T47D (cell line): ENCODE results near the gene KCNIP2.

Source experiments
- DNase-seq, 2 experiments: peaks; one replicate each; pipeline versions ENCODE4 v3.0.0 to v3.0.0-alpha.2; 2011 to 2012; ENCODE audit warnings: low read depth in 1 of 2, low spot score in 1 of 2
- JUND ChIP-seq: IDR thresholded peaks from 2 replicates; pipeline ENCODE4 v1.6.1; 2012; ENCODE audit warnings: low read depth
- in situ Hi-C: cut with HindIII; loops from 2 replicates; pipeline ENCODE4 v1.10.0; 2016; ENCODE audit warnings: low sequenced_read_pairs, low pct_unique_long_range_greater_than_20kb

The KCNIP2 gene

DNA sequence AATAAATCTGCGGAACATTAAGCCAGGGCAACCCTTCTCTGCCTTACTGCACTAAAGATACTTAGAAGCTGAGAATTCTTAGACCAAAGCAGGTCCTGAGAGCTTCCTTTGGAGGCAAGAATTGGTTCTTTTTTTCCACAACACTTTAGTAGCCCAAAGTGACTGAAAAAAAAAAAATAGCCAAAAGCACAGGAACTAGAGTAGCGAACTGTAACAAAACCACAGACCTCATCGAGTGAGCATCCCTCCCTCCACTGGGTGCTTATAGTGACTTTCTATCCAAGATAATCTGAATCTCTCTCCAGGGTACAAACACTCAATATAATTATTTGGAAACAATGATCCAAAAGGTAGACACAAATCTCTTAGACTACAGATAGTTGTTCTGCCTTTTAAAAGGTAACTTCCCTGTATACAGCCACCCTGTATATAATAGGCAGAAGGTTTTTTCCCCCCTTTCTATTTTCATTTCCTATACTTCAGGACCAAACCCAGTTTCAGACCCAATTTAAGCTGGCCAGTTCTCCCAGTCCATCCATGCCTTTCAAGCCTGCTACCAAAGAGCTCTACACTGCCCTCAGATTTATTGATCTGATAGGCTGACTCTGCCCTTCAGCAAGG is 31.6 kb upstream of the KCNIP2 start:
- no peak for TF ChIP-seq JUND
- no peak for DNase-seq
- in situ Hi-C loops: no loop called here

DNA sequence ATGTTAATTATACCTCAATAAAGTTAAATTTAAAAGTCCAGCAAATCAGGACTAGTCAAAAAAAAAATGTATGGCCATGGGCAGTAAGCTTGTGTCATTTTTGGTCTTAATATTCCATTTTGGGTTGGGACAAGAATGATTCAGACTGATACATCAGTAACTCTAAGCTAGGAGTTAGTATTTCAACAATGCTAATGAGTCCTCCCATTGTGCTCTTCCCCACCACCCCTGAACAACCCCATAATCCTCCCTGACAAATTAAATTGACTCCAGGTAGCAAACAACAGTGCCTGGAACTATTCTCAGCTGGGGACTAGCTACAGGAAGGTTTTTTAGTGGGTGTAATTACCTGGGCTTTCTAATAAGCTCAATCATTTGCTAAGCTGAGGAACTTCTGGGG is 30.7 kb upstream of the KCNIP2 start:
- no peak for TF ChIP-seq JUND
- DNase-seq: no peak
- in situ Hi-C loops: no loop called here

DNA sequence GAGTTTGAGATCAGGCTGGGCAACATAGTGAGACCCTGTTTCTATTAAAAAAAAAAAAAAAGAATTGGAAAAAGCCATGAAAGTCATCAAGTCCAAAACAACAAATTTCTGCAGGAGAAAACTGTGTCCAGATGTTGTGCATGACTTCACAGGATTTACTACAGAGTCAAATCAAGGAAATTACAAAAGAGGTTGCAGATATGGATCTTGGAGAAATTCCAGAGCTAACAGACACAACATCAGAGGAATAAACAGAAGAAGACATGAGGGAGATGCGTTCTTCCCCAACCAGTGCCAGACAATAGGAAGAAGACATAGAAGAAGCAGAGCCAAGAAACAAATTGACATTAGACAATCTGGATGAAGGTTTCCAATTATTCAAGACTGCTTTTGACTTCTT is 24.3 kb upstream of the KCNIP2 start:
- in situ Hi-C loops: no loop called here
- peak in 1 of 2 experiments; percentile 52 for DNase-seq
- TF ChIP-seq JUND: no peak

DNA sequence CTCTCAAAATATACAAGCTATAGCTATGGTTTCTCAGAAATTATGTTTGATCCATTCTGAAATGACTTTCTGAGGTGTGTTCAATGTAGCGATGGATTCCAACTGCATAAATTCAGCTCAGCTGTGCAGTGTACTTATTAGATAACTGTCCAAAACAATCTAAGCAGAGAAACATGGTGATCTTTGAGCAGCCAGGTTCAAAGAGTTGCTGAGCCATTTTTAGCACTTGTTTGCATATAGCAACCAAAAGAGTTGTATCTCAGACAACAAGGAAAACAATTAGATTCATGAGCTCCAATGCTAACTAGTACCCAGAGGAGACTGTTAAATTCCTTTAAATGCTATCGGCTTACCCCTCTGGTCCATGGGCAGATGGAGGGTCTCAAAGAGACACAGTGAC is 15.9 kb upstream of the KCNIP2 start:
- no peak for TF ChIP-seq JUND
- DNase-seq: no peak

DNA sequence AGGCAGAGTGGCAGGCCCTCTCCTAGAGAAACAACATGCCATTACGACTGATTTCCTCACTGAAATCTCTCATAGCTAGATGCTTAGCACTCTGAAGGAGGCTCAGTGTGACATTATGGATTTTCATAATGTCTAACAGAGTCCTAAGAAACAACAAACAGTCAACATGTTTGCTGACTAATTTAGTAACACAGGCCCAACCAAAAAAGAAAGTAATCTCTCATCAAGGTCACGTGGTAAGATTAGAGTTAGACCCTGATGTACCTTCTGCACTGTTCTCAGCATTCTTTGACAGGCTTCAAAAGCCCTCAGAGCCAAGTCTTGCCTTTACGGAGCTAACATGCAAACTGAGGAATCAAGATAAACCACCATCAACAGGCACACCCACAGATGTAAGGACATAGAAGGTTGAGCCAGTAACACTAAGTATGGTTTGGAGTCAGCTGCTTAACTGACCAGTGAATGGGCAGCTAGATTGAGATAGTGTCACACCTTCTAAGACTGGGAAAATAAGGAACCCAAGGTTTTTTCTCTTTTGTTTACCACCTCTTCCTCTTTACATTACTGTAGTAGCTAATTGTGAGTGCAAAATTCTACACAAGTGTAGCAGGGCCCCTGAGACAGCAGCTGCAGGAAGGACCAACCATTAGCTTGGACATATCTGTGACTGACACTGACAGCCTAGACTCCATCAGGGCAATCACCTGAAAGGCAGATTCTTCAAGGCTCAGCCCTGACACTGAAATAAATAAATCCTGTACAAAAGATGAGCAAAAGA is 15.3 kb upstream of the KCNIP2 start:
- no peak for DNase-seq
- no peak for TF ChIP-seq JUND
- in situ Hi-C loops: no loop called here

More for the DNA sequence above, 15.9 kb upstream of the KCNIP2 start:
- in situ Hi-C loops: no loop called here

DNA sequence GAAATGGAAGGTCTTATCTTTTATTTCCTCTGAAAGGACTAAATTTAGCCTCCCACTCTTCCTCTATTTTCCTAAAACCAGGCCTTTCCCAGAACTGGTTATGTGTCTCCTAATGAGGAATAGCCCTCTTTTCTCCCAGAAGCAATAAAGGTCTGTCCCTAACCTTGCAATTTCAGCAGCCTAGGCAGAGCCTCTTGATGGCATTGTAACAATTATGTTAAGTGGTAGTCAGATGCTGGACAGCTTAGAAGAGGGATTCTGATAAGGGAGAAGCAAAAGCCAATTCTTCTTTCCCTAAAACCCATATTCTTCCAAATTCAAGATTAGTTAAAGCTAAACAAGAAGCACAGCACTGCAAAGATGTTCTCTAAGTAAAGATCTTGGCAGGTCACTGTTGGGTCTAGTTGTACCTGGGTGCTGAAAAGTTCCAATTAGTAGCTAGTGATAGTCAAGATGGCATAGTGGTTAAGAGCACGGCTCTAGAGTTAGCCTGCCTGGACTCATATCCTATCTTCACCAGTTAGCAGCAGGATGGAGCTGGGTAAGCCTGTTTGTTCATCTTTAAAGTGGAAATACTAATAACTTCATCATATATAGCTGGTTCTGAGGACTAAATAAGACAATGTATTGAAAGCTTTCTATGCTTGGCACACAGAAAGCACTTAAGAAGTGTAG is 14.3 kb upstream of the KCNIP2 start:
- TF ChIP-seq JUND: no peak
- DNase-seq: no peak
- in situ Hi-C loops: no loop called here

DNA sequence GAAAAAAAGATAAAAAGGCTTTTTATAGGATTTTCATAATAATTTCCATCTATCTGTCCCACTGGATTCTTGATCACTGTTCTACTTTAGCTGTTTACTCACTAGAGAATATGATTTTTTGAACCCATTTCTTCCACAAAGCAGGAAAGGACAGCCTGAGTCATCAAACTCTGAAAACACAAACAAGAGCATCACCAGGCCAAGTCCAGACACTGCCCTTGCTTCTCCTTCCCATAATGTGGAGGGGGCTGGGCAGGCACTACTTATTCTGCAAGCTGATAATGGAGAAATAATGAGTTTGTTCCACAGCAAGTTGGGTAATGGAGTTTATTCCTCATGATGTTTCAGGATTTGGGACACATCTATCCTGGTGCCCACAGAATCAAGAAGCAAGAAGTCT is 13.0 kb upstream of the KCNIP2 start:
- TF ChIP-seq JUND: no peak
- in situ Hi-C loops: no loop called here
- no peak for DNase-seq

DNA sequence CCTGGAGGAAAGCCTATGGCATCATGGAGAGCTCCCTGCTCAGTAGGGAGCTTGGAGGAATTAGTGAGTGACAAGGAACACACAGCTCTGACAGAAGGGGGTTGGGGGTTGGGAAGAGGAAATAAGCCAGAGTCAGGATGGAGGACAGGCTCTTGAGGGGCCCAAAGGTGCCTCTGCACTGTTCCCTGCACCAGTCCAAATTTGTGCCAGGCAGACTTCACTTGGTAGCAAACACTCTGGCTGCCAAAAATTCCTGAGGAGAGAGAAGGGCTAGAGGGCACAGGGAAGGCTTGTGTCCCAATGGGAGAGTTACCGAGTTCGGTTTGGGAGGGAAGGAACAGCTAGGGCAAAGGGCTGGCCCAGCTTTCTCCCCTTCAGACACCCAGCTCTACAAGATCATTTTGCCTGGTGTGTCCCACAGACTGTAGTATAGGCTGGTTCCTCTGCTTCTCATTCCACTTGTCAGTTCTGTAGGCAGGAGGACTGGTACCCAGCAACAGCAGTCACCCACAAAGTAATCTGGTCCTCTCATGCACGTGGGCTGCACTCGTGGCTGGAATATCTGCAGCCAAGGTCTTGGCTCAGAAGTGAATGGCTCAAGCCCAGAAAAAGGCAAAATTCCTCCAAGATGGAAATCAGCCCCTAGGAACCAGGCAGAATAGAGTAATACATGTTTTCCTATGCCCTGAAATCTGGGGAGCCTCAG is 8.0 kb upstream of the KCNIP2 start:
- TF ChIP-seq JUND: no peak
- in situ Hi-C loops: no loop called here
- DNase-seq: no peak

DNA sequence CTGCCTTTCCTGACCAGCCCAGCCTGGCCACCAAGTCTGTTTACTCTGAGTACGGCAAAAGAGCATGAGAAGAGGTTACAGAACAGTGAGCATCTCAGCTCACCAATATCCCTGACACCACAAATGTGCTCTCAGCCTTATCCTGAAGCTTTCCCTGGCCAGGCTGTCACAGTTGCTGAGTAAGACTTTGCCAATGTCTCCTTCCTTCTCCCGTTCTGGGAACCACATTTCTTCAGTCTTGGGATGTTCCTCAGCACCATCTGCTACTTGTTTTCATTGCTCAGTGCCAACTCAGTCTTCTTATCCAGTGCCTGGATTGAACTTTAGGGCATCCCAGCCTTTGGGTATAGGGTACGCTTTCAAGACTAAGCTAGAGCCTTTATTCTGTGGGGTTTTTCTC is 7.1 kb upstream of the KCNIP2 start:
- DNase-seq: no peak
- in situ Hi-C loops: no loop called here
- no peak for TF ChIP-seq JUND

DNA sequence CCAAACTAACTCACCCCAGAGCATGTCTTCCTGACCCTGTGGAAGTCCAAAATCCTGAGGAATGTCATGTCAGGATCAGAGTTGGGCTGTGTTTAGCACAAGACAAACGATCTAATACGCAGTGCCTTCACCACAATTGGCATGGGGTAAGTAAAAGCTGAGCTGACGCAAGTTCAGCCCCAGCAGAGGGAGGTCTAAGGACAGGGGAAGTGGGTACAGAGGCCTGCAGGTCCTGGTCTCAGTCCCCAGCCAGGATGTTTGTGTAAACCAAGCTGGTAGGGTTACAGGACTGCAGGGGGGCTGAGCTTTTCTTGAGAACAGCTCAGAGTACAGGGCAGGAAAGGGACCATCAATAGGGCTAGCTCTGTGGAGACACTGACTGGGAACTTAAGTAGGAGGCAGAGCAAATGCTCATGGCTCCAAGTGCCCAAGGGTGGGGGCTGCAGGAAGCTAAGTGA is 5.3 kb upstream of the KCNIP2 start:
- DNase-seq: no peak
- TF ChIP-seq JUND: no peak
- in situ Hi-C loops: no loop called here

DNA sequence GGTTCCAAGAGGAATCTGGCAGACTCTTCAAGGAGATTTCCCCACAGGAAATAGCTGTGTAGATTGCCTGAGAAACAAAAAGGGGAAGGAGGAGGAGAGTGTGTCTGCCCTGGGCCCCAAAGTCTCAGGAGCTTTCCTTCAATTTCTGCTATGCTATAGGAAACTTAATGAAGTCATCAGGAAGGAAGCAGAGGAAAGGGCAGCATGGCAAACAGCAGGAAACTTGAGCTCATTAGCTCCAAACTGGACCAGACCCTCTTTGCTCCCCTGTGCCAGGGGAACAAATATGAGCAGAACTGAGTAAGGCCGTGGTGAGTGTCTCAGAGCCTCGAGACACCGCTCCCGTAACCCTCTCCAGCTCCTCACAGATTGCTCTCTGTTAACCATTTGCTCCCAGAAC is 4.8 kb upstream of the KCNIP2 start:
- DNase-seq: no peak
- no peak for TF ChIP-seq JUND
- in situ Hi-C loops: no loop called here

DNA sequence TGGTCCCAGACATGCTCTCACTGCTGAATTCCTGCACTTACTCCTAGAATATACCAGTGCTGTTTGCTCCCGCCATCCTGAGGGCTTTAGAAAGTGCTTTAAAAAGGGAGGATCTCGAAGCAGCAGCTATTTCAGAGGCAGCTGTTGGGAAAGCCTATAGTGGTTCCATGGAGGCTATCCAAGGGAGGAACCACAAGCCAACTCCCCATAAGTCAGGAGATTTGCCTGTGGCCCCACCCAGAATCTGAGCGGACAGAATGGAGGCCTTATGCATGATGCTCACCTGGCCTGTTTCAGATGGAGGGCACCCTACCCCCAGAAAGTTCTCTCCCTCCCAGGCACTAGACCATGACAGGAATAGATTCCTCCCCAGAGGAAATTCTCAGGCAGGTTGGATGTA is 2.3 kb upstream of the KCNIP2 start:
- DNase-seq: no peak
- in situ Hi-C loops: no loop called here
- TF ChIP-seq JUND: no peak

DNA sequence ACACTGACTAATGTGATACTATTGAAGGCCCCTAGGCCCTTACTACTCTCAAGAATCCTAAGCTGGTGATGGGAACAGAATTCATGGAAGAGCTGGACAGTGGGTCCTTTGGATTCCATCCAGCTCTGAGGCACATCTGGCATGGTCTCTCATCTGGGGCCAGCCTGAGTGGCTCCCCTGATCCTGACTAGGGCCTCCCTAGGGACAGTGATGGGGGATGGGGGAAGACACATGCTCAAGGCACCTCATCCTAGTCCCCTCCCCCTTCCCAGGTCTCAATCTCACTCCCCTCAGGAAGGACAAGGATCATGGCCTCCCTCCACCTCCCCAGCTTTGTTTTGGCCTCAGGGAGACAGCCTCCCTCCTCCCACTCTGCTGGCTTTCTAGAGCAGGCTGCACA is 1.8 kb downstream of the KCNIP2 start:
- in situ Hi-C loops: no loop called here
- no peak for TF ChIP-seq JUND
- DNase-seq: no peak
